ENCODE data around the gene TMEM165.

Gene TMEM165

DNA sequence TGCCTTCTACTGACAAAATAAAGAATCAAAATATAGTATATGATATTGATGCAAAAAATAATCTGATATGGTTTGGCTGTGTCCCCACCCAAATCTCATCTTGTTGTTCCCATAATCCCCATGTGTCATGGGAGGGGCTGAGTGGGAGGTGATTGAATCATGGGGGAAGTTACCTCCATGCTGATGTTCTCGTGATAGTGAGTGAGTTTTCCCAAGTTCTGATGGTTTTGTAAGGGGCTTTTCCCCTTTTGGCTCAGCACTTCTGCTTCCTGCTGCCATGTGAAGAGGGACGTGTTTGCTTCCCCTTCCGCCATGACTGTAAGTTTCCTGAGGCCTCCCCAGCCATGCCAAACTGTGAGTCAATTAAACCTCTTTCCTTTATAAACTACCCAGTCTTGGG, 70.2 kb downstream of the TMEM165 start:
- Histone ChIP-seq H3F3A (ENCODE audit: insufficient read depth) (no peaks in the 10 kb centered on the region), H3K27me3 (ENCODE audit: low read length) (no peaks in the 10 kb centered on the region), H3K79me2 (ENCODE audit: insufficient read depth, low read length) (no peaks in the 10 kb centered on the region), H3K9me2 (replicated peaks; ENCODE audit: insufficient read depth, low read length) (no peaks in the 10 kb centered on the region), H3K9ac (ENCODE audit: low read length) (no peak overlapping the region), H3K4me2 (ENCODE audit: low read depth, low read length, poor library complexity, severe bottlenecking) (no peak overlapping the region), H3K27ac (ENCODE audit: low read depth, low read length) (no peak overlapping the region), H2AFZ (ENCODE audit: low read depth, low read length, severe bottlenecking) (no peak overlapping the region), H4K20me1 (ENCODE audit: low read depth, low read length) (no peaks in the 10 kb centered on the region), H3K4me3 (ENCODE audit: insufficient read depth, low read length, poor library complexity, severe bottlenecking) (no peak overlapping the region), H3K9me3 (ENCODE audit: insufficient read depth, low read length) (no peaks in the 10 kb centered on the region), H3K36me3 (ENCODE audit: low read length) (no peaks in the 10 kb centered on the region)
- TF ChIP-seq, protein P1, sequence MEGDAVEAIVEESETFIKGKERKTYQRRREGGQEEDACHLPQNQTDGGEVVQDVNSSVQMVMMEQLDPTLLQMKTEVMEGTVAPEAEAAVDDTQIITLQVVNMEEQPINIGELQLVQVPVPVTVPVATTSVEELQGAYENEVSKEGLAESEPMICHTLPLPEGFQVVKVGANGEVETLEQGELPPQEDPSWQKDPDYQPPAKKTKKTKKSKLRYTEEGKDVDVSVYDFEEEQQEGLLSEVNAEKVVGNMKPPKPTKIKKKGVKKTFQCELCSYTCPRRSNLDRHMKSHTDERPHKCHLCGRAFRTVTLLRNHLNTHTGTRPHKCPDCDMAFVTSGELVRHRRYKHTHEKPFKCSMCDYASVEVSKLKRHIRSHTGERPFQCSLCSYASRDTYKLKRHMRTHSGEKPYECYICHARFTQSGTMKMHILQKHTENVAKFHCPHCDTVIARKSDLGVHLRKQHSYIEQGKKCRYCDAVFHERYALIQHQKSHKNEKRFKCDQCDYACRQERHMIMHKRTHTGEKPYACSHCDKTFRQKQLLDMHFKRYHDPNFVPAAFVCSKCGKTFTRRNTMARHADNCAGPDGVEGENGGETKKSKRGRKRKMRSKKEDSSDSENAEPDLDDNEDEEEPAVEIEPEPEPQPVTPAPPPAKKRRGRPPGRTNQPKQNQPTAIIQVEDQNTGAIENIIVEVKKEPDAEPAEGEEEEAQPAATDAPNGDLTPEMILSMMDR (IDR thresholded peaks at IDR 0.05; ENCODE audit: insufficient read depth, low read length, poor library complexity, severe bottlenecking): no peak
- no peak for TF ChIP-seq EZH2phosphoT487 (conservative IDR thresholded peaks at IDR 0.05; ENCODE audit: low read length)

DNA sequence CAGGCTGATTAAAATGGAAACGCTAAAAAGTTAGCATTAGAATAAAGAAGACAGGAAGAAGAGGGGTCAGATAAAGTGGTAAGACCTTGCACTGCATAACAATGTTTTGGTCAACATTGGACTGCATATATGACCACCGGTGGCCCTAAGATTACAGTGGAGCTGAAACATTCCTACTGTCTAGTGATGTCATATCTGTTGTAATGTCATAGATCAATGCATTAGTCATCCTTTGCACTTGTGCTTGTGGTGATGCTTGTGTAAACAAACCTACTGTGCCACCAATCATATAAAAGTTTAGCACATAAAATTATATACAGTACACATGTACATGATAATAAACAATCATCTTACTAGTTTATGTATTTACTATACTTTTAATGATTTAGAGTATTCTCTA, 73.0 kb downstream of the TMEM165 start:
- no peak overlapping the region for H3K4me2 ChIP-seq (ENCODE audit: low read depth, low read length, poor library complexity, severe bottlenecking)
- TF ChIP-seq, protein P1 (IDR thresholded peaks at IDR 0.05; ENCODE audit: insufficient read depth, low read length, poor library complexity, severe bottlenecking): no peak
- no peak for TF ChIP-seq EZH2phosphoT487 (conservative IDR thresholded peaks at IDR 0.05; ENCODE audit: low read length)
- no peaks in the 10 kb centered on the region for H3F3A ChIP-seq (ENCODE audit: insufficient read depth)
- no peak overlapping the region for H3K27ac ChIP-seq (ENCODE audit: low read depth, low read length)
- no peaks in the 10 kb centered on the region for H3K27me3 ChIP-seq (ENCODE audit: low read length)
- no peaks in the 10 kb centered on the region for H3K9me3 ChIP-seq (ENCODE audit: insufficient read depth, low read length)
- H3K9ac ChIP-seq (ENCODE audit: low read length): no peak overlapping the region
- no peaks in the 10 kb centered on the region for H3K9me2 ChIP-seq (replicated peaks; ENCODE audit: insufficient read depth, low read length)
- no peak overlapping the region for H2AFZ ChIP-seq (ENCODE audit: low read depth, low read length, severe bottlenecking)
- H4K20me1 ChIP-seq (ENCODE audit: low read depth, low read length): no peaks in the 10 kb centered on the region
- H3K4me3 ChIP-seq (ENCODE audit: insufficient read depth, low read length, poor library complexity, severe bottlenecking): no peak overlapping the region
- no peaks in the 10 kb centered on the region for H3K36me3 ChIP-seq (ENCODE audit: low read length)
- H3K79me2 ChIP-seq (ENCODE audit: insufficient read depth, low read length): no peaks in the 10 kb centered on the region

DNA sequence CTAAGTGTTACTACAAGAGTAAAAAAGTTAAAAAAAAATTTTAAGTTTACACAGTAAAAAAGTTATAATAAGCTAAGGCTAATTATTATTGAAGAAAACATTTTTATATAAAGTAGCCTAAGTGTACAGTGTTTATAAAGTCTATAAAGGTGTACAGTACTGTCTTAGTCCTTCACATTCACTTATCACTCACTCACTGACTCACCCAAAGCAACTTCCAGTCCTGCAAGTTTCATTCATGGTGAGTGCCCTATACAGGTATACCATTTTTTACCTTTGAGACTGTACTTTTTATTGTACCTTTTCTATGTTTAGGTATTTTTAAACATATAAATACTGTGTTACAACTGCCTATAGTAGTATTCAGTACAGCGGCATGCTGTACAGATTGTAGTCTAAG, 74.2 kb downstream of the TMEM165 start:
- Histone ChIP-seq H3K9me2 (replicated peaks; ENCODE audit: insufficient read depth, low read length) (no peaks in the 10 kb centered on the region), H3K4me3 (ENCODE audit: insufficient read depth, low read length, poor library complexity, severe bottlenecking) (no peak overlapping the region), H3F3A (ENCODE audit: insufficient read depth) (no peaks in the 10 kb centered on the region), H3K27me3 (ENCODE audit: low read length) (no peaks in the 10 kb centered on the region), H3K27ac (ENCODE audit: low read depth, low read length) (no peak overlapping the region), H3K9me3 (ENCODE audit: insufficient read depth, low read length) (no peaks in the 10 kb centered on the region), H2AFZ (ENCODE audit: low read depth, low read length, severe bottlenecking) (no peak overlapping the region), H3K36me3 (ENCODE audit: low read length) (no peaks in the 10 kb centered on the region), H3K4me2 (ENCODE audit: low read depth, low read length, poor library complexity, severe bottlenecking) (no peak overlapping the region), H4K20me1 (ENCODE audit: low read depth, low read length) (no peaks in the 10 kb centered on the region), H3K79me2 (ENCODE audit: insufficient read depth, low read length) (no peaks in the 10 kb centered on the region), H3K9ac (ENCODE audit: low read length) (no peak overlapping the region)
- TF ChIP-seq, protein P1 (IDR thresholded peaks at IDR 0.05; ENCODE audit: insufficient read depth, low read length, poor library complexity, severe bottlenecking): no peak
- no peak for TF ChIP-seq EZH2phosphoT487 (conservative IDR thresholded peaks at IDR 0.05; ENCODE audit: low read length)
